MM.1S (cell line): Measurements from ENCODE around the gene MICALL2.

Experiments used
- DNase-seq: peaks from one replicate; pipeline ENCODE4 v3.0.0-alpha.2; 2015
- H2AFZ ChIP-seq: fragments of 300-600 bp; sonication (generic); 2 replicates; pipeline ENCODE4 v1.6.0; 2016; ENCODE audit warnings: antibody characterized with exemption, low read length
- H3F3A ChIP-seq: fragments of 300-600 bp; sonication (generic); 2 replicates; pipeline ENCODE4 v1.6.1; 2016; ENCODE audit warnings: mild to moderate bottlenecking, antibody characterized with exemption, low read length, moderate library complexity, mixed read lengths; ENCODE audit not compliant: insufficient read depth
- H3K27ac ChIP-seq: fragments of 300-600 bp; sonication (generic); 2 replicates; pipeline ENCODE4 v1.5.1; 2016; ENCODE audit warnings: mild to moderate bottlenecking, low read length
- H3K27me3 ChIP-seq: fragments of 300-600 bp; sonication (generic); replicated peaks from 2 replicates; pipeline ENCODE4 v1.6.0; 2016; ENCODE audit warnings: low read length; ENCODE audit not compliant: insufficient read depth
- H3K36me3 ChIP-seq: fragments of 300-600 bp; sonication (generic); replicated peaks from 2 replicates; pipeline ENCODE4 v1.6.1; 2016; ENCODE audit warnings: mild to moderate bottlenecking, low read length, mixed read lengths; ENCODE audit not compliant: insufficient read depth
- H3K4me1 ChIP-seq: fragments of 300-600 bp; sonication (generic); 2 replicates; pipeline ENCODE4 v1.6.1; 2016; ENCODE audit warnings: low read length, mixed read lengths
- H3K4me2 ChIP-seq: fragments of 300-600 bp; sonication (generic); 2 replicates; pipeline ENCODE4 v1.6.0; 2016; ENCODE audit warnings: low read depth, low read length
- H3K4me3 ChIP-seq: fragments of 300-600 bp; sonication (generic); 2 replicates; pipeline ENCODE4 v1.5.1; 2016; ENCODE audit warnings: low read length, mixed read lengths
- H3K79me2 ChIP-seq: fragments of 300-600 bp; sonication (generic); 2 replicates; pipeline ENCODE4 v1.6.1; 2016; ENCODE audit warnings: mixed run types, low read length, mixed read lengths
- H3K9ac ChIP-seq: fragments of 300-600 bp; sonication (generic); 2 replicates; pipeline ENCODE4 v1.6.1; 2016; ENCODE audit warnings: low read length, mixed read lengths
- H3K9me2 ChIP-seq: fragments of 300-600 bp; sonication (generic); replicated peaks from 2 replicates; pipeline ENCODE4 v1.6.1; 2016; ENCODE audit warnings: mild to moderate bottlenecking, low read length, mixed read lengths; ENCODE audit not compliant: insufficient read depth
- H3K9me3 ChIP-seq: fragments of 300-600 bp; sonication (generic); replicated peaks from 2 replicates; pipeline ENCODE4 v1.6.1; 2016; ENCODE audit warnings: mild to moderate bottlenecking, low read length, mixed read lengths; ENCODE audit not compliant: insufficient read depth
- H4K20me1 ChIP-seq: fragments of 300-600 bp; sonication (generic); 2 replicates; pipeline ENCODE4 v1.6.1; 2016; ENCODE audit warnings: mild to moderate bottlenecking, low read length, moderate library complexity, mixed read lengths; ENCODE audit not compliant: insufficient read depth
- EZH2 ChIP-seq: fragments of 300-600 bp; sonication (generic); optimal IDR thresholded peaks from 2 replicates; pipeline ENCODE3; 2017; ENCODE audit warnings: low read depth, mild to moderate bottlenecking, antibody characterized with exemption, low read length, mixed read lengths
- EZH2phosphoT487 ChIP-seq: fragments of 300-600 bp; sonication (generic); IDR thresholded peaks from 2 replicates; pipeline ENCODE4 v1.6.1; 2018; ENCODE audit warnings: antibody characterized with exemption, low read length
- TF ChIP-seq, protein P1 (sequence below): fragments of 300-600 bp; sonication (generic); IDR thresholded peaks from 2 replicates; pipeline ENCODE4 v1.5.1; 2016; ENCODE audit warnings: antibody characterized with exemption, low read length, mixed read lengths

MICALL2 gene

DNA sequence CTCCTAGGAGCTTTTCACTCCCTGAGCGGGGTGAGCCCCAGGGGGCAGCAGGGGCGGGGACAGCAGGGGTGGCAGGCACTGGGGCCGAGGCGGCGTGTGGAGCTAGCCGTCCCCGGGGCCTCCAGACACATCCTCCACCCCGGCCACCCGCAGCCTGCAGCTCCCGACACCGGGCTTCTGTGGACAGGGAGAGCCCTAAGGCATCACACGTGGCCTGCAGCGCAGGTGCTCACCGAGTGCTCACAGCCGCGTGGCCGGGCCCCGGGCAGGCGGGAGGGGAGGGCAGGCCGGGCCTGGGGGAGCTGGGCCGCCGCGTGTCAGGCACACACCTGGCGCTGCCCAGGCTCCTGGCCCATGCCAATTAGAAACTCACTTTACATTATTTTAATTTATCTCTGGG is 51.4 kb downstream of the MICALL2 start:
- Histone ChIP-seq H3K4me3 (no peak overlapping the region), H4K20me1 (no peaks in the 10 kb centered on the region), H3K9ac (no peak overlapping the region), H3F3A (no peaks in the 10 kb centered on the region), H3K9me2 (no peaks in the 10 kb centered on the region), H2AFZ (no peak overlapping the region), H3K4me2 (no peak overlapping the region), H3K9me3 (no peaks in the 10 kb centered on the region), H3K79me2 (no peaks in the 10 kb centered on the region), H3K27me3 (peaks cover 86% of the 10 kb centered on the region), H3K4me1 (no peaks in the 10 kb centered on the region), H3K27ac (no peak overlapping the region), H3K36me3 (no peaks in the 10 kb centered on the region)
- DNase-seq: no peak
- TF ChIP-seq, protein P1, sequence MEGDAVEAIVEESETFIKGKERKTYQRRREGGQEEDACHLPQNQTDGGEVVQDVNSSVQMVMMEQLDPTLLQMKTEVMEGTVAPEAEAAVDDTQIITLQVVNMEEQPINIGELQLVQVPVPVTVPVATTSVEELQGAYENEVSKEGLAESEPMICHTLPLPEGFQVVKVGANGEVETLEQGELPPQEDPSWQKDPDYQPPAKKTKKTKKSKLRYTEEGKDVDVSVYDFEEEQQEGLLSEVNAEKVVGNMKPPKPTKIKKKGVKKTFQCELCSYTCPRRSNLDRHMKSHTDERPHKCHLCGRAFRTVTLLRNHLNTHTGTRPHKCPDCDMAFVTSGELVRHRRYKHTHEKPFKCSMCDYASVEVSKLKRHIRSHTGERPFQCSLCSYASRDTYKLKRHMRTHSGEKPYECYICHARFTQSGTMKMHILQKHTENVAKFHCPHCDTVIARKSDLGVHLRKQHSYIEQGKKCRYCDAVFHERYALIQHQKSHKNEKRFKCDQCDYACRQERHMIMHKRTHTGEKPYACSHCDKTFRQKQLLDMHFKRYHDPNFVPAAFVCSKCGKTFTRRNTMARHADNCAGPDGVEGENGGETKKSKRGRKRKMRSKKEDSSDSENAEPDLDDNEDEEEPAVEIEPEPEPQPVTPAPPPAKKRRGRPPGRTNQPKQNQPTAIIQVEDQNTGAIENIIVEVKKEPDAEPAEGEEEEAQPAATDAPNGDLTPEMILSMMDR: no peak
- TF ChIP-seq EZH2phosphoT487 (no peak), EZH2 (no peak)

DNA sequence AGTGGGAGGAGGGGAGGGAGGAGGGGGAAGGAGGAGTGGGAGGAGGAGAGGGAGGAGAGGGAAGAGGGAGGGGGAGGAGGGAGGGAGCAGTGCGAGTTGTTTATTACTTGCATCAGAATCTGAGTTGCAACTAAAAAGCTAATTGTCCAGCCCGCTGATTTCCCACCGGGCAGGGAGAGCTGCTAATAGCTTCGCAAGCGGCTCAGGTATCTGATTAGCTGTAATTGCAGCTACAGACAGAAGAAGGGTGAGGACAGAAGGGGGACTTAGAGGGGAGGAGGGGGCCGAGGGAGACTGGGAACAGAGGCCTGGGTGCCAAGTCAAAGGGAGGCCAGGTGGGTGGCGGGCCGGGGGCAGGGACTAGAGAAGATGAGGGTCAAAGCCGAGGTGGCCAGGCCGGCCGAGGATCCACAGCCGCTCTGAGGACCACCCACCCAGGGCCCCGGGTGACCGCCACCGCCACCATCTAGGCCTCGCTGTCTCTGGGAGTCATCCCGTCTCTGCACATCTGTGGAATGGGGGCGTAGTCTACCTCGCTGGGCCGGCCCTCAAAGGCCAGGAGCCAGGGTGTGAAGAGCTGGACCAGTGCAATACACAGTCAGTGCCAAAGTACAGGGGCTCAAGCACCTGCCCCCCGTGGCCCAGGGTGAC is 54.2 kb downstream of the MICALL2 start:
- DNase-seq: no peak
- TF ChIP-seq, protein P1: no peak
- no peak for TF ChIP-seq EZH2
- TF ChIP-seq EZH2phosphoT487: no peak
- H2AFZ ChIP-seq: no peak overlapping the region
- no peaks in the 10 kb centered on the region for H3K79me2 ChIP-seq
- H4K20me1 ChIP-seq: no peaks in the 10 kb centered on the region
- no peak overlapping the region for H3K9ac ChIP-seq
- H3K4me1 ChIP-seq: no peaks in the 10 kb centered on the region
- H3K4me3 ChIP-seq: no peak overlapping the region
- H3K27ac ChIP-seq: no peak overlapping the region
- H3F3A ChIP-seq: no peaks in the 10 kb centered on the region
- H3K4me2 ChIP-seq: no peak overlapping the region
- H3K27me3 ChIP-seq: peaks cover 94% of the 10 kb centered on the region
- H3K36me3 ChIP-seq: no peaks in the 10 kb centered on the region
- H3K9me3 ChIP-seq: no peaks in the 10 kb centered on the region
- no peaks in the 10 kb centered on the region for H3K9me2 ChIP-seq

- Histone ChIP-seq H3K4me1 (no peaks in the 10 kb centered on the region), H2AFZ (no peak overlapping the region), H3K4me3 (no peak overlapping the region), H3K79me2 (no peaks in the 10 kb centered on the region), H3K9me3 (no peaks in the 10 kb centered on the region), H3K36me3 (no peaks in the 10 kb centered on the region), H3K9ac (no peak overlapping the region), H3K27ac (no peak overlapping the region), H3K9me2 (no peaks in the 10 kb centered on the region), H3F3A (no peaks in the 10 kb centered on the region), H4K20me1 (no peaks in the 10 kb centered on the region), H3K27me3 (peaks cover 93% of the 10 kb centered on the region), H3K4me2 (no peak overlapping the region)
- TF ChIP-seq, protein P1: no peak
- no peak for TF ChIP-seq EZH2phosphoT487
- TF ChIP-seq EZH2: no peak
- no peak for DNase-seq
Observed at GRCh38 chr7:1404460-1404809, 54.8 kb downstream of the MICALL2 start.
